GM12865 (cell line): ENCODE measurements around the gene TRAPPC5.

Experiments used
- DNase-seq: peaks from one replicate; pipeline ENCODE4 v3.0.0; 2010; ENCODE audit warnings: low read depth
- H3K4me3 ChIP-seq: 2 replicates; pipeline ENCODE4 v1.5.1; 2011; ENCODE audit warnings: mild to moderate bottlenecking, low read depth, low read length, control low read depth
- CTCF ChIP-seq: IDR thresholded peaks from 2 replicates; pipeline ENCODE4 v1.5.1; 2011; ENCODE audit warnings: low read length, control low read depth, low read depth, inconsistent platforms; ENCODE audit not compliant: insufficient read depth; ENCODE audit errors: missing control alignments

TRAPPC5 gene

GRCh38 chr19:7730286-7731217 is 49.9 kb downstream of the TRAPPC5 start:
- no peak overlapping the region for H3K4me3 ChIP-seq
- no peak for TF ChIP-seq CTCF
- DNase-seq: no peak

GRCh38 chr19:7731218-7731595 is 50.6 kb downstream of the TRAPPC5 start:
- no peak overlapping the region for H3K4me3 ChIP-seq
- TF ChIP-seq CTCF: no peak
- DNase-seq: no peak

- no peak overlapping the region for H3K4me3 ChIP-seq
- TF ChIP-seq CTCF: no peak
- DNase-seq: no peak
Observed at GRCh38 chr19:7731615-7732014, 51.0 kb downstream of the TRAPPC5 start.

GRCh38 chr19:7732045-7732444 is 51.4 kb downstream of the TRAPPC5 start, which contains the start of gene CLEC4G:
TSS of gene CLEC4G (minus strand) at chr19:7732110. CDS start at chr19:7732102, 8 bp downstream.
- H3K4me3 ChIP-seq: no peak within 1 kb of the TSS
- TF ChIP-seq CTCF: no peak
- DNase-seq: no peak

GRCh38 chr19:7733376-7733775 is 52.7 kb downstream of the TRAPPC5 start:
- DNase-seq: no peak
- H3K4me3 ChIP-seq: no peak overlapping the region
- no peak for TF ChIP-seq CTCF

- DNase-seq: no peak
- no peak for TF ChIP-seq CTCF
- H3K4me3 ChIP-seq: no peak overlapping the region
Observed at GRCh38 chr19:7734220-7735203, 53.9 kb downstream of the TRAPPC5 start.
